Stomach smooth muscle (tissue), 2 donors: Measurements from ENCODE around the gene NEO1.
"Not testable (repeated sequence)": the region's sequence is repeated elsewhere in the genome, so short reads cannot be mapped to it uniquely, and the experiment has no call there.

ENCODE experiments used
- H3K27ac ChIP-seq: one replicate; pipeline ENCODE4 v1.7.0; 2013; ENCODE audit warnings: mild to moderate bottlenecking, low read length, inconsistent platforms
- H3K27me3 ChIP-seq, 2 donors: one replicate each; pipeline ENCODE4 v1.7.0; 2013; ENCODE audit warnings: low read length in 2 of 2; ENCODE audit not compliant: insufficient read depth in 2 of 2, control insufficient read depth in 1 of 2
- H3K36me3 ChIP-seq, 2 donors: one replicate each; pipeline ENCODE4 v1.7.0; 2013; ENCODE audit warnings: low read length in 2 of 2; ENCODE audit not compliant: control insufficient read depth in 2 of 2, insufficient read depth in 2 of 2
- H3K4me1 ChIP-seq: one replicate; pipeline ENCODE4 v1.7.0; 2013; ENCODE audit warnings: low read length; ENCODE audit not compliant: control insufficient read depth, insufficient read depth
- H3K4me3 ChIP-seq, 2 donors: one replicate each; pipeline ENCODE4 v1.7.0; 2013; ENCODE audit warnings: low read length in 2 of 2
- H3K9ac ChIP-seq, 2 donors: one replicate each; pipeline ENCODE4 v1.7.0; 2013; ENCODE audit warnings: low read length in 2 of 2, mild to moderate bottlenecking in 1 of 2
- H3K9me3 ChIP-seq, 2 donors: one replicate each; pipeline ENCODE4 v1.7.0; 2013; ENCODE audit warnings: low read length in 2 of 2; ENCODE audit not compliant: control insufficient read depth in 2 of 2
- donor health status: healthy.
- donor health status: Pancreatic carcinoma.

The NEO1 gene

GRCh38 chr15:73298522-73299245, 246.4 kb downstream of the NEO1 start:
- H3K27me3 ChIP-seq: no peaks in the 10 kb centered on the region
- H3K36me3 ChIP-seq: peaks cover 20 to 35% of the 10 kb centered on the region in 2 donors
- no peak overlapping the region for H3K4me3 ChIP-seq
- no peak overlapping the region for H3K9ac ChIP-seq
- no peaks in the 10 kb centered on the region for H3K9me3 ChIP-seq
- no peak overlapping the region for H3K27ac ChIP-seq
- no peaks in the 10 kb centered on the region for H3K4me1 ChIP-seq

GRCh38 chr15:73300286-73300685, 248.0 kb downstream of the NEO1 start:
- not testable (repeated sequence) for H3K27ac ChIP-seq, H3K27me3 ChIP-seq, H3K9me3 ChIP-seq, H3K9ac ChIP-seq, H3K4me3 ChIP-seq, H3K4me1 ChIP-seq
- H3K36me3 ChIP-seq: peaks cover 16 to 33% of the 10 kb centered on the region in 2 donors

GRCh38 chr15:73303636-73304035, 251.4 kb downstream of the NEO1 start:
- H3K36me3 ChIP-seq: peaks cover 10 to 27% of the 10 kb centered on the region in 2 donors
- no peaks in the 10 kb centered on the region for H3K27me3 ChIP-seq
- no peaks in the 10 kb centered on the region for H3K9me3 ChIP-seq
- H3K4me3 ChIP-seq: no peak overlapping the region
- no peaks in the 10 kb centered on the region for H3K4me1 ChIP-seq
- H3K27ac ChIP-seq: no peak overlapping the region
- no peak overlapping the region for H3K9ac ChIP-seq

- Histone ChIP-seq H3K27ac (no peak overlapping the region), H3K4me1 (no peaks in the 10 kb centered on the region), H3K9ac (no peak overlapping the region), H3K27me3 (no peaks in the 10 kb centered on the region), H3K36me3 (peaks cover 7 to 27% of the 10 kb centered on the region in 2 donors), H3K9me3 (no peaks in the 10 kb centered on the region), H3K4me3 (no peak overlapping the region)
Observed at GRCh38 chr15:73305331-73306211, 253.3 kb downstream of the NEO1 start.

- Histone ChIP-seq H3K27me3 (no peaks in the 10 kb centered on the region), H3K9me3 (no peaks in the 10 kb centered on the region), H3K27ac (no peak overlapping the region), H3K9ac (no peak overlapping the region), H3K4me3 (no peak overlapping the region), H3K36me3 (peaks cover 0 to 5% of the 10 kb centered on the region in 2 donors), H3K4me1 (no peaks in the 10 kb centered on the region)
Observed at GRCh38 chr15:73308305-73308704, 256.0 kb downstream of the NEO1 start.

- Histone ChIP-seq H3K4me1 (no peaks in the 10 kb centered on the region), H3K9me3 (no peaks in the 10 kb centered on the region), H3K27me3 (peaks cover 0 to 4% of the 10 kb centered on the region in 2 donors), H3K9ac (no peak overlapping the region), H3K36me3 (peaks cover 0 to 1% of the 10 kb centered on the region in 2 donors), H3K27ac (no peak overlapping the region), H3K4me3 (no peak overlapping the region)
Observed at GRCh38 chr15:73313861-73314260, 261.6 kb downstream of the NEO1 start.

- no peak overlapping the region for H3K27ac ChIP-seq
- peaks cover 8 to 11% of the 10 kb centered on the region in 2 donors for H3K27me3 ChIP-seq
- H3K36me3 ChIP-seq: no peaks in the 10 kb centered on the region
- no peak overlapping the region for H3K9ac ChIP-seq
- H3K9me3 ChIP-seq: no peaks in the 10 kb centered on the region
- H3K4me1 ChIP-seq: no peaks in the 10 kb centered on the region
- no peak overlapping the region for H3K4me3 ChIP-seq
Observed at GRCh38 chr15:73317651-73318462, 265.6 kb downstream of the NEO1 start.

- Histone ChIP-seq H3K36me3 (no peaks in the 10 kb centered on the region), H3K27me3 (peaks cover 8 to 11% of the 10 kb centered on the region in 2 donors), H3K27ac (no peak overlapping the region), H3K4me3 (no peak overlapping the region), H3K9me3 (no peaks in the 10 kb centered on the region), H3K9ac (no peak overlapping the region), H3K4me1 (no peaks in the 10 kb centered on the region)
Observed at GRCh38 chr15:73318463-73319351, 266.4 kb downstream of the NEO1 start.

- no peaks in the 10 kb centered on the region for H3K36me3 ChIP-seq
- no peaks in the 10 kb centered on the region for H3K4me1 ChIP-seq
- H3K9ac ChIP-seq: no peak overlapping the region
- no peak overlapping the region for H3K4me3 ChIP-seq
- peaks cover 10 to 11% of the 10 kb centered on the region in 2 donors for H3K27me3 ChIP-seq
- H3K9me3 ChIP-seq: no peaks in the 10 kb centered on the region
- H3K27ac ChIP-seq: no peak overlapping the region
Observed at GRCh38 chr15:73319460-73320245, 267.4 kb downstream of the NEO1 start.
